HepG2 (cell line): ENCODE data around the gene EPB41L1. TPM values are rescaled to one million over a fixed set of nuclear protein-coding genes. Genes with fewer than 3 reads are reported as not detected.

ENCODE experiments used
- KDM2A ChIP-seq: sonication (generic); formaldehyde crosslinking; IDR thresholded peaks from 2 replicates; pipeline ENCODE4 v1.4.0; 2020; ENCODE audit warnings: low read depth, missing genetic modification reagents, borderline replicate concordance
- KLF12 ChIP-seq: sonication (generic); formaldehyde crosslinking; IDR thresholded peaks from 2 replicates; pipeline ENCODE4 v1.4.0; 2020; ENCODE audit warnings: missing genetic modification reagents, borderline replicate concordance
- RCOR2 ChIP-seq: IDR thresholded peaks from 2 replicates; pipeline ENCODE4 v1.6.1; 2016; ENCODE audit warnings: missing biosample characterization, missing genetic modification reagents
- SAP130 ChIP-seq: IDR thresholded peaks from 2 replicates; pipeline ENCODE4 v1.6.1; 2016; ENCODE audit warnings: low read depth
- ZNF121 ChIP-seq: sonication (generic); formaldehyde crosslinking; IDR thresholded peaks from 2 replicates; pipeline ENCODE4 v1.5.0; 2020; ENCODE audit warnings: mild to moderate bottlenecking, missing genetic modification reagents
- ZNF468 ChIP-seq: sonication (generic); formaldehyde crosslinking; IDR thresholded peaks from 2 replicates; pipeline ENCODE4 v1.8.0; 2022; ENCODE audit warnings: mild to moderate bottlenecking, moderate library complexity, missing genetic modification reagents
- ZNF589 ChIP-seq: sonication (generic); formaldehyde crosslinking; conservative IDR thresholded peaks from 2 replicates; pipeline ENCODE4 v1.8.0; 2022; ENCODE audit warnings: mild to moderate bottlenecking, moderate library complexity, missing genetic modification reagents
- ZNF607 ChIP-seq: sonication (generic); formaldehyde crosslinking; IDR thresholded peaks from 2 replicates; pipeline ENCODE4 v1.5.1; 2020; ENCODE audit warnings: missing genetic modification reagents, mild to moderate bottlenecking, borderline replicate concordance
- ZNF850 ChIP-seq: sonication (generic); formaldehyde crosslinking; conservative IDR thresholded peaks from 2 replicates; pipeline ENCODE4 v1.9.0; 2021; ENCODE audit warnings: mild to moderate bottlenecking, missing genetic modification reagents
- polyA plus RNA-seq, 8 experiments: library from polyadenylated mRNA; depleted of rRNA in 3 of 8; stranded (reverse) in 7 of 8; unstranded in 1 of 8; fragments of >200 nt; fragmentation: Illumina TruSeq in 4 of 8; extraction: Trizol in 4 of 8; gene quantifications; 2 replicates each; pipeline versions ENCODE4 v1.2.1 to v1.2.3, GENCODE V29; 2011 to 2016; ENCODE audit warnings: low read depth in 4 of 8, missing spikeins in 1 of 8, mixed read lengths in 1 of 8; ENCODE audit not compliant: insufficient read depth in 1 of 8
- total RNA-seq, 5 experiments: library from RNA; depleted of rRNA; stranded (reverse); fragments of >200 nt; fragmentation: Illumina TruSeq; extraction: Trizol; gene quantifications; 2 replicates each; pipeline ENCODE4 v1.2.3, GENCODE V29; 2016; ENCODE audit warnings: low read depth in 1 of 5
- TF ChIP-seq, protein P1 (sequence below): sonication (generic); formaldehyde crosslinking; IDR thresholded peaks from 2 replicates; pipeline ENCODE4 v1.4.0; 2020; ENCODE audit warnings: mild to moderate bottlenecking, missing genetic modification reagents
- TF ChIP-seq, protein P2 (sequence below): sonication (generic); formaldehyde crosslinking; IDR thresholded peaks from 2 replicates; pipeline ENCODE4 v1.4.0; 2020; ENCODE audit warnings: missing genetic modification reagents, borderline replicate concordance
- TF ChIP-seq, protein P3 (sequence below): sonication (generic); formaldehyde crosslinking; IDR thresholded peaks from 2 replicates; pipeline ENCODE4 v1.5.0; 2020; ENCODE audit warnings: mild to moderate bottlenecking, missing genetic modification reagents, borderline replicate concordance
- TF ChIP-seq, protein P4 (sequence below): sonication (generic); formaldehyde crosslinking; IDR thresholded peaks from 2 replicates; pipeline ENCODE4 v1.5.1; 2020; ENCODE audit warnings: missing genetic modification reagents, mild to moderate bottlenecking, borderline replicate concordance

EPB41L1 gene
- total and polyA plus RNA-seq, 2 of the 13 experiments (the other 11 are each of a cell fraction or from before 2014, with no cell fraction given), result 16.7 to 39.0 TPM

DNA sequence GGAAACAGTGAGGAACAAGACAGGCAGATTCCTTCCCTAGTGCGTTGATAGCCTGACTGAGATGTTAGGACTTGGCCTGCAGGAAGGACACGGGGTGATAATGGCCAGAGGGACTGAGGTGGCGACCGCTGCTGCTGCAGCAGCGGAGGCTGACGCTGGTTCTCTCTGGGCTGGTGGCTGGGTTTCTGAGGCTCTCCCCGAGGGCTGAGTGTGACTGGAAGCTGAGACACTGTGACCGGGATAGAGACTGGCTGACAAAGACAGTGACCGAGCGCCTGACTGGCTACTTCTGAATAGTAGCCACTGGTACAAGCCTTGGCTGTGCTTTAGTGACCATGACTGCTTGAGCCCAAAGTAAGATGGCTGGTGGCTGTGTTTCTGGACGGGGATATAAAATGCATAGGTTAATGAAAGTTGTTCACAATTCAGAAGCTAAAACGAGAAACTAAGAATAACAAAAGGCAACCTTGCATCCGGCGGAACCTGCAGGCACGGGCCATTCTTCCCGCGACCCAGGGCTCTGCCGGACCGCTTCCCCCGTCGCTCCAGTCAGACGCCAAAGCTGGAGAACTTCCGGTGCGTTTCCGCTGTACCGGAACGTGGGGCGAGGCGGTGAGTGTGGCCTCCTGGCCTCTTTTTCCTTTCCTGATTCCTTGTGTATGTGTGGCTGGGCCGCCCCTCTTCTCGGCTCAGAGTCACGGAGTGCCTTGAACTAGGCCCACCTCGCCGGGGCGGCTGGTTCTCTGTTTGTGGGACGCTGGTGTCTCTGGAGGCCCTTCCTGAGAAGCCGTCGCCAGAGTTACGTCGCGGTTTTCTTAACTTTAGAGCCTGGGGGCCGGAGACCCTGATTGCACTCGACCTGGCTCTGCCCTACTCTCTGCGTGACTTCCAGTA lies 81.6 kb downstream of the EPB41L1 start, which contains the start of gene AAR2 (continued):
- TF ChIP-seq, protein P1, sequence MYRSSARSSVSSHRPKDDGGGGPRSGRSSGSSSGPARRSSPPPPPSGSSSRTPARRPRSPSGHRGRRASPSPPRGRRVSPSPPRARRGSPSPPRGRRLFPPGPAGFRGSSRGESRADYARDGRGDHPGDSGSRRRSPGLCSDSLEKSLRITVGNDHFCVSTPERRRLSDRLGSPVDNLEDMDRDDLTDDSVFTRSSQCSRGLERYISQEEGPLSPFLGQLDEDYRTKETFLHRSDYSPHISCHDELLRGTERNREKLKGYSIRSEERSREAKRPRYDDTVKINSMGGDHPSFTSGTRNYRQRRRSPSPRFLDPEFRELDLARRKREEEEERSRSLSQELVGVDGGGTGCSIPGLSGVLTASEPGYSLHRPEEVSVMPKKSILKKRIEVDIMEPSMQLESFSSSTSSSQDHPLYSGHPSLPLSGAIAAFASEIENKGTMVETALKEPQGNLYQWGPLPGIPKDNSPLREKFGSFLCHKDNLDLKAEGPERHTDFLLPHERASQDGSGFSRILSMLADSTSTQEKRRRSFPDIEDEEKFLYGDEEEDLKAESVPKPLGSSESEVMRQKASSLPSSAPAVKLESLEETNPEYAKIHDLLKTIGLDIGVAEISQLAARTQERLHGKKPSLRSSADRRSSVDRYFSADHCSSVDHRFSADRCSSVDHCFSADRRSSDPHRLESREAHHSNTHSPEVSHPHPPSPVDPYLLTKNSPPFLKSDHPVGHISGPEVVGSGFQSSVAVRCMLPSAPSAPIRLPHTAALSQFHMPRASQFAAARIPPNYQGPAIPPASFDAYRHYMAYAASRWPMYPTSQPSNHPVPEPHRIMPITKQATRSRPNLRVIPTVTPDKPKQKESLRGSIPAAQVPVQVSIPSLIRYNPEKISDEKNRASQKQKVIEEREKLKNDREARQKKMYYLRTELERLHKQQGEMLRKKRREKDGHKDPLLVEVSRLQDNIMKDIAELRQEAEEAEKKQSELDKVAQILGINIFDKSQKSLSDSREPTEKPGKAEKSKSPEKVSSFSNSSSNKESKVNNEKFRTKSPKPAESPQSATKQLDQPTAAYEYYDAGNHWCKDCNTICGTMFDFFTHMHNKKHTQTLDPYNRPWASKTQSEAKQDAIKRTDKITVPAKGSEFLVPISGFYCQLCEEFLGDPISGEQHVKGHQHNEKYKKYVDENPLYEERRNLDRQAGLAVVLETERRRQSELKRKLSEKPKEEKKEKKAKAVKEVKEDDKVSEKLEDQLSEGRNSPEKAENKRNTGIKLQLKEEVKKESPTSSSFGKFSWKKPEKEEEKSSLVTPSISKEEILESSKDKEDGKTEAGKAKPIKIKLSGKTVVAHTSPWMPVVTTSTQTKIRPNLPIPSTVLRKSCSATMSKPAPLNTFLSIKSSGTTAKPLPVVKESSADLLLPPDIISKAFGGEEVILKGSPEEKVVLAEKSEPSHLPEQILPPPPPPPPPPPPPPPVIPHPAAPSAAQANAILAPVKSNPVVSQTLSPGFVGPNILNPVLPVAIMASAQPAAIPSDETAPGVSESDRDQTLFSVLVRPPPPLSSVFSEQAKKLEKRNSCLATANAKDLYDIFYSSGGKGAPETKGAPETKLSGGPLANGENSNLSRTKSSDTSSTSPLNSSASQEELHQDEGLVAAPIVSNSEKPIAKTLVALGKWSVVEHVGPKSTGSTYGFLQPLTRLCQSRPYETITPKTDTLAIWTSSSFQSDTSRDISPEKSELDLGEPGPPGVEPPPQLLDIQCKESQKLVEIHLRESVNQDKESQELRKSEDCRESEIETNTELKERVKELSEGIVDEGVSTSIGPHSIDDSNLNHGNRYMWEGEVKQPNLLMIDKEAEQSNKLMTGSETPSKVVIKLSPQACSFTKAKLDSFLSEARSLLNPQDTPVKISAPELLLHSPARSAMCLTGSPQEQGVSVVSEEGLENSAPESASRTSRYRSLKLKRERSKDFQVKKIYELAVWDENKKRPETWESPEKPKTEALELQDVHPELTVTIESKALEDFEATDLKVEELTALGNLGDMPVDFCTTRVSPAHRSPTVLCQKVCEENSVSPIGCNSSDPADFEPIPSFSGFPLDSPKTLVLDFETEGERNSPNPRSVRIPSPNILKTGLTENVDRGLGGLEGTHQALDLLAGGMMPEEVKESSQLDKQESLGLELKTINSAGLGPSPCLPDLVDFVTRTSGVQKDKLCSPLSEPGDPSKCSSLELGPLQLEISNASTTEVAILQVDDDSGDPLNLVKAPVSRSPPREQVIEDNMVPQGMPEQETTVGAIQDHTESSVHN (CRISPR knock-in tag), result peak; percentile 86; the same call in 1 of the 2 replicates
- TF ChIP-seq KLF12 (CRISPR knock-in tag) (0 out of 2 replicates have a peak, but pooled peaks have one; percentile 87), ZNF607 (CRISPR knock-in tag) (peak; percentile 99), ZNF121 (CRISPR knock-in tag) (0 out of 2 replicates have a peak, but pooled peaks have one; percentile 37), ZNF850 (no peak), ZNF468 (CRISPR knock-in tag) (no peak), RCOR2 (CRISPR knock-in tag) (peak; percentile 36; the same call in 1 of the 2 replicates), SAP130 (peak; percentile 99), ZNF589 (CRISPR knock-in tag) (peak; percentile 96), KDM2A (peak; percentile 100)
- TF ChIP-seq, protein P2, sequence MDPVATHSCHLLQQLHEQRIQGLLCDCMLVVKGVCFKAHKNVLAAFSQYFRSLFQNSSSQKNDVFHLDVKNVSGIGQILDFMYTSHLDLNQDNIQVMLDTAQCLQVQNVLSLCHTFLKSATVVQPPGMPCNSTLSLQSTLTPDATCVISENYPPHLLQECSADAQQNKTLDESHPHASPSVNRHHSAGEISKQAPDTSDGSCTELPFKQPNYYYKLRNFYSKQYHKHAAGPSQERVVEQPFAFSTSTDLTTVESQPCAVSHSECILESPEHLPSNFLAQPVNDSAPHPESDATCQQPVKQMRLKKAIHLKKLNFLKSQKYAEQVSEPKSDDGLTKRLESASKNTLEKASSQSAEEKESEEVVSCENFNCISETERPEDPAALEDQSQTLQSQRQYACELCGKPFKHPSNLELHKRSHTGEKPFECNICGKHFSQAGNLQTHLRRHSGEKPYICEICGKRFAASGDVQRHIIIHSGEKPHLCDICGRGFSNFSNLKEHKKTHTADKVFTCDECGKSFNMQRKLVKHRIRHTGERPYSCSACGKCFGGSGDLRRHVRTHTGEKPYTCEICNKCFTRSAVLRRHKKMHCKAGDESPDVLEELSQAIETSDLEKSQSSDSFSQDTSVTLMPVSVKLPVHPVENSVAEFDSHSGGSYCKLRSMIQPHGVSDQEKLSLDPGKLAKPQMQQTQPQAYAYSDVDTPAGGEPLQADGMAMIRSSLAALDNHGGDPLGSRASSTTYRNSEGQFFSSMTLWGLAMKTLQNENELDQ (CRISPR knock-in tag), result peak; percentile 93
- TF ChIP-seq, protein P3, sequence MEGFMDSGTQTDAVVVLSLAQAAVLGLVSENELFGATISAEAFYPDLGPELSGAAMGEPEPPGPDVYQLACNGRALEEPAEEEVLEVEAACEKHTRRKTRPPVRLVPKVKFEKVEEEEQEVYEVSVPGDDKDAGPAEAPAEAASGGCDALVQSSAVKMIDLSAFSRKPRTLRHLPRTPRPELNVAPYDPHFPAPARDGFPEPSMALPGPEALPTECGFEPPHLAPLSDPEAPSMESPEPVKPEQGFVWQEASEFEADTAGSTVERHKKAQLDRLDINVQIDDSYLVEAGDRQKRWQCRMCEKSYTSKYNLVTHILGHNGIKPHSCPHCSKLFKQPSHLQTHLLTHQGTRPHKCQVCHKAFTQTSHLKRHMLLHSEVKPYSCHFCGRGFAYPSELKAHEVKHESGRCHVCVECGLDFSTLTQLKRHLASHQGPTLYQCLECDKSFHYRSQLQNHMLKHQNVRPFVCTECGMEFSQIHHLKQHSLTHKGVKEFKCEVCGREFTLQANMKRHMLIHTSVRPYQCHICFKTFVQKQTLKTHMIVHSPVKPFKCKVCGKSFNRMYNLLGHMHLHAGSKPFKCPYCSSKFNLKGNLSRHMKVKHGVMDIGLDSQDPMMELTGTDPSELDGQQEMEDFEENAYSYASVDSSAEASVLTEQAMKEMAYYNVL, result peak; percentile 96
- TF ChIP-seq, protein P4, sequence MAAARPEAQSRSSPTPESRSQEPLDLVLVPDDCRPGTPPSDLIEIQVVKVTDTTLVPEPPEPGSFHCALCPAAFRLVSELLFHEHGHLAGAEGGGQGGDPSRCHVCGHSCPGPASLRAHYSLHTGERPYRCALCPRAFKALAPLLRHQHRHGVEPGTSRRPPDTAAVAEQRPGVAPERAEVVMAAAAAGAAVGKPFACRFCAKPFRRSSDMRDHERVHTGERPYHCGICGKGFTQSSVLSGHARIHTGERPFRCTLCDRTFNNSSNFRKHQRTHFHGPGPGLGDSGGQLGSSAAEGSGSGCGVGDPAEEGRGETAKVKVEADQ (CRISPR knock-in tag), result peak; percentile 99
